ENCODE data around the gene PCP4. TPM values are rescaled to one million over a fixed set of nuclear protein-coding genes. Genes with fewer than 3 reads are reported as not detected.

PCP4 gene
- total RNA-seq, 1 donor from 2014 or later: not detected

GRCh38 chr21:39874759-39875158, 7.5 kb downstream of the PCP4 start:
- no peak overlapping the region for H3K27ac Mint-ChIP-seq (ENCODE audit: unreplicated experiment)
- H3K4me3 Mint-ChIP-seq (ENCODE audit: unreplicated experiment): no peak overlapping the region
- H3K4me1 Mint-ChIP-seq (ENCODE audit: low read depth): no peaks in the 10 kb centered on the region
- H3K36me3 Mint-ChIP-seq (ENCODE audit: low read depth): no peaks in the 10 kb centered on the region
- H3K27me3 Mint-ChIP-seq (ENCODE audit: low read depth): peaks cover 9% of the 10 kb centered on the region
- no peak for TF ChIP-seq CTCF (IDR thresholded peaks at IDR 0.05)
- H3K9me3 Mint-ChIP-seq (ENCODE audit: low read depth): no peaks in the 10 kb centered on the region
- no peak for DNase-seq (ENCODE audit: low spot score)

- H3K9me3 Mint-ChIP-seq (ENCODE audit: low read depth): no peaks in the 10 kb centered on the region
- no peaks in the 10 kb centered on the region for H3K36me3 Mint-ChIP-seq (ENCODE audit: low read depth)
- H3K4me3 Mint-ChIP-seq (ENCODE audit: unreplicated experiment): no peak overlapping the region
- H3K4me1 Mint-ChIP-seq (ENCODE audit: low read depth): no peaks in the 10 kb centered on the region
- H3K27me3 Mint-ChIP-seq (ENCODE audit: low read depth): no peaks in the 10 kb centered on the region
- DNase-seq (ENCODE audit: low spot score): no peak
- H3K27ac Mint-ChIP-seq (ENCODE audit: unreplicated experiment): no peak overlapping the region
- TF ChIP-seq CTCF (IDR thresholded peaks at IDR 0.05): no peak
Observed at GRCh38 chr21:39881661-39882060, 14.4 kb downstream of the PCP4 start.

- Mint-ChIP-seq H3K36me3 (ENCODE audit: low read depth) (no peaks in the 10 kb centered on the region), H3K4me1 (ENCODE audit: low read depth) (no peaks in the 10 kb centered on the region), H3K27me3 (ENCODE audit: low read depth) (no peaks in the 10 kb centered on the region), H3K4me3 (ENCODE audit: unreplicated experiment) (no peak overlapping the region), H3K27ac (ENCODE audit: unreplicated experiment) (no peak overlapping the region), H3K9me3 (ENCODE audit: low read depth) (no peaks in the 10 kb centered on the region)
- DNase-seq (ENCODE audit: low spot score): no peak
- no peak for TF ChIP-seq CTCF (IDR thresholded peaks at IDR 0.05)
Observed at GRCh38 chr21:39882151-39882838, 15.1 kb downstream of the PCP4 start.

- H3K9me3 Mint-ChIP-seq (ENCODE audit: low read depth): no peaks in the 10 kb centered on the region
Observed at GRCh38 chr21:39882839-39883195, 15.6 kb downstream of the PCP4 start.

GRCh38 chr21:39885119-39885848, 18.0 kb downstream of the PCP4 start:
- TF ChIP-seq CTCF (IDR thresholded peaks at IDR 0.05): no peak
- Mint-ChIP-seq H3K4me3 (ENCODE audit: unreplicated experiment) (no peak overlapping the region), H3K36me3 (ENCODE audit: low read depth) (no peaks in the 10 kb centered on the region), H3K4me1 (ENCODE audit: low read depth) (no peaks in the 10 kb centered on the region), H3K9me3 (ENCODE audit: low read depth) (no peaks in the 10 kb centered on the region), H3K27ac (ENCODE audit: unreplicated experiment) (no peak overlapping the region), H3K27me3 (ENCODE audit: low read depth) (peaks cover 5% of the 10 kb centered on the region)
- DNase-seq (ENCODE audit: low spot score): no peak

More at GRCh38 chr21:39882839-39883195, 15.6 kb downstream of the PCP4 start:
- DNase-seq (ENCODE audit: low spot score): no peak
- Mint-ChIP-seq H3K4me1 (ENCODE audit: low read depth) (no peaks in the 10 kb centered on the region), H3K4me3 (ENCODE audit: unreplicated experiment) (no peak overlapping the region), H3K27me3 (ENCODE audit: low read depth) (peaks cover 3% of the 10 kb centered on the region), H3K36me3 (ENCODE audit: low read depth) (no peaks in the 10 kb centered on the region), H3K27ac (ENCODE audit: unreplicated experiment) (no peak overlapping the region)
- no peak for TF ChIP-seq CTCF (IDR thresholded peaks at IDR 0.05)

All from chondrocyte (in vitro differentiated cells).